Skeletal muscle tissue (tissue), 4 donors: ENCODE measurements around the gene AGXT2. TPM values are rescaled to one million over a fixed set of nuclear protein-coding genes. Genes with fewer than 3 reads are reported as not detected.
"Not testable (repeated sequence)": the region's sequence is repeated elsewhere in the genome, so short reads cannot be mapped to it uniquely, and the experiment has no call there.

Experiments
- H3K27ac ChIP-seq: one replicate; pipeline ENCODE4 v1.7.0; 2013; ENCODE audit warnings: mild to moderate bottlenecking, low read depth, low read length, inconsistent platforms
- H3K27me3 ChIP-seq, 3 donors: one replicate each; pipeline ENCODE4 v1.7.0; 2013; ENCODE audit warnings: low read length in 3 of 3; ENCODE audit not compliant: control insufficient read depth in 3 of 3, insufficient read depth in 3 of 3
- H3K36me3 ChIP-seq, 3 donors: one replicate each; pipeline ENCODE4 v1.7.0; 2013; ENCODE audit warnings: low read length in 3 of 3; ENCODE audit not compliant: control insufficient read depth in 3 of 3, insufficient read depth in 3 of 3
- H3K4me1 ChIP-seq, 3 donors: one replicate each; pipeline ENCODE4 v1.7.0; 2013; ENCODE audit warnings: low read length in 3 of 3, mild to moderate bottlenecking in 3 of 3; ENCODE audit not compliant: control insufficient read depth in 3 of 3, insufficient read depth in 3 of 3
- H3K4me3 ChIP-seq, 3 donors: one replicate each; pipeline ENCODE4 v1.7.0; 2013; ENCODE audit warnings: low read length in 3 of 3
- H3K9ac ChIP-seq, 3 donors: one replicate each; pipeline ENCODE4 v1.7.0; 2013; ENCODE audit warnings: low read length in 3 of 3, mild to moderate bottlenecking in 3 of 3, moderate library complexity in 2 of 3, low read depth in 1 of 3
- H3K9me3 ChIP-seq, 3 donors: one replicate each; pipeline ENCODE4 v1.7.0; 2013; ENCODE audit warnings: low read length in 3 of 3; ENCODE audit not compliant: control insufficient read depth in 3 of 3
- total RNA-seq: library from RNA; depleted of rRNA; stranded (reverse); fragments of >200 nt; gene quantifications from one replicate; pipeline ENCODE4 v1.2.3, GENCODE V29; 2014
- donor health status: Osteomylitis.

AGXT2 gene
- total RNA-seq, 1 donor from 2014 or later: not detected

DNA sequence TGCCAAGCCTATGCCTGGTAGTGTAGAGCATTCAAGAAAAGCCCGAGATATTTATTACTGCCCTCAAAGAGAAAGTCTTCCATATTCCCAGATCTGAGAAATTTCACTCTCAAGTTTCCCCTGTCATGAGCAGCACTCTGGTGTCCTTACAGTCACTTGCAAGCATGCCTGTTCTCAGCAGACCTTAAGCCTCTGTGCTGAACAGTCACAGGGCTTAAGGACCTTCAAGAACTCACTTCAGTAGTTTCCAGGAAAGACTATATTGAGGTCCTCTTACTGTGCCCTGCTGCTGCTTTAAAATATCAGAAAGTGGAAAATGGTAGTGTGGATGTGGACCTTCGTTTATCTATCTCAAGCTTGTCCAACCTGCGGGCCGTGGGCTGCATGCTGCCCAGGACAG, 64.9 kb downstream of the AGXT2 start:
- Histone ChIP-seq H3K27me3 (no peaks in the 10 kb centered on the region), H3K36me3 (no peaks in the 10 kb centered on the region), H3K27ac (no peak overlapping the region), H3K9me3 (peaks cover 0 to 8% (median 6%) of the 10 kb centered on the region in 3 donors), H3K4me3 (no peak overlapping the region), H3K9ac (no peak overlapping the region), H3K4me1 (no peaks in the 10 kb centered on the region)

DNA sequence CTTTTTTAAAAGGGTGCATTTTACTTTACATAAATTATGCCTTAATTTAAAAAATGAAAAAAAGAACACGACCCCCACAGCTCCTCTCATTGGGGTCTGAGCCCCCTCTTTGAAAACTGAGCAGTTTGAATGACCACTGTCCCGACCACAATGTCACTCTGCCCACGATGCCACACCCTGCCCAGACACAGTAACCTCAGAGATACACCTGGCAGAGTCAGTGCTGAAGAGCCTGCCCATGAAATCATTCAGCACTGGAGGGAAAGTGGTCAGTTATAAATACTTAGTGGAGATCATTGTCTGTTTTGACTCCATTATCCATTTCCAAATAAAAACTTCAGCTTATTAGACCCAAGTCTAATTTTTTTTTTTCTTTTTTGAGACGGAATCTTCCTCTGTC, 69.1 kb downstream of the AGXT2 start:
- Histone ChIP-seq H3K4me1 (no peaks in the 10 kb centered on the region), H3K27me3 (no peaks in the 10 kb centered on the region), H3K9me3 (no peaks in the 10 kb centered on the region), H3K27ac (no peak overlapping the region), H3K36me3 (no peaks in the 10 kb centered on the region), H3K4me3 (no peak overlapping the region), H3K9ac (no peak overlapping the region)

DNA sequence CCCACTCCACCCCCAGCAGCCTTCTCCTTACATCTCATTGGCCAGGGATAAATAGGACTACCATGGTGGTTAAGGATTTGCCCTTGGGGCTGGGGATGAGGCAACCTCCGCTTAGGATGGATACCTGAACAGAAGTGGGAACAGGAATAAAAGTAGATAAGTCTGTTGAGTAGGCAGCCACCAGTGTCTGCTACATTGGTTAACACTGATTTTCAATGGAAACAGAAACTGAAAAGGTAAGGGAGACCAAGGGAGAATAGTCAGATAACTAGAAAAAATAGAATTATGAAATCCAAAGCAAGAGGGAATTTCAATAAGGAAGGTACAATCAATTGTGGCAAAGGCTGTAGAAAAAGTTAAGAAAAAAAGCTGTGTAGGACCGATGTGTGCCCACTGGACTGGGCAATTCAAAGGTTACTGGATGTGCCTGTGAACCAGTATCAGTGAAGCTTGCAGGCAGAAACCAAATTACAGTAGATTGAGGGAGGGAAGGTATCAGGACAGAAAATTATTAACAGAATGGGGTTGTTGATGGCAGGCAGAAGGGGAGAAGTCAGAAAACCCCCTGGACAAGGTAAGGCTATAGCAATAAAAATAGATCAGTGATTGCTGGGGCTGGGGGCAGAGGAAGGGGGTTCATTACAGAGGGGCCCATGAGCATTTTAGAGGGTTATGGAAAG, 69.7 kb downstream of the AGXT2 start:
- Histone ChIP-seq H3K36me3 (no peaks in the 10 kb centered on the region), H3K27ac (no peak overlapping the region), H3K9me3 (no peaks in the 10 kb centered on the region), H3K27me3 (no peaks in the 10 kb centered on the region), H3K9ac (no peak overlapping the region), H3K4me1 (no peaks in the 10 kb centered on the region), H3K4me3 (no peak overlapping the region)

- no peaks in the 10 kb centered on the region for H3K36me3 ChIP-seq
- no peak overlapping the region for H3K9ac ChIP-seq
- H3K9me3 ChIP-seq: no peaks in the 10 kb centered on the region
- no peaks in the 10 kb centered on the region for H3K4me1 ChIP-seq
- H3K27me3 ChIP-seq: no peaks in the 10 kb centered on the region
- H3K4me3 ChIP-seq: no peak overlapping the region
- H3K27ac ChIP-seq: no peak overlapping the region
Observed at GRCh38 chr5:34976347-34976746, 71.4 kb downstream of the AGXT2 start.

DNA sequence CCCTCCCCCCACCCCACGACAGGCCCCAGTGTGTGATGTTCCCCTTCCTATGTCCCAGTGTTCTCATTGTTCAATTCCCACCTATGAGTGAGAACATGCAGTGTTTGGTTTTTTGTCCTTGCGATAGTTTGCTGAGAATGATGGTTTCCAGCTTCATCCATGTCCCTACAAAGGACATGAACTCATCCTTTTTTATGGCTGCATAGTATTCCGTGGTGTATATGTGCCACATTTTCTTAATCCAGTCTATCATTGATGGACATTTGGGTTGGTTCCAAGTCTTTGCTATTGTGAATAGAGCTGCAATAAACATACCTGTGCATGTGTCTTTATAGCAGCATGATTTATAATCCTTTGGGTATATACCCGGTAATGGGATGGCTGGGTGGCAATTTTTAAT, 76.1 kb downstream of the AGXT2 start:
- not testable (repeated sequence) for H3K9ac ChIP-seq, H3K9me3 ChIP-seq, H3K27me3 ChIP-seq, H3K36me3 ChIP-seq, H3K4me3 ChIP-seq, H3K4me1 ChIP-seq, H3K27ac ChIP-seq

GRCh38 chr5:34970552-34970951, 77.2 kb downstream of the AGXT2 start:
- H3K27ac ChIP-seq: no peak overlapping the region
- H3K36me3 ChIP-seq: peaks cover 0 to 2% (median 0%) of the 10 kb centered on the region in 3 donors
- no peaks in the 10 kb centered on the region for H3K4me1 ChIP-seq
- H3K9ac ChIP-seq: no peak overlapping the region
- H3K4me3 ChIP-seq: no peak overlapping the region
- H3K27me3 ChIP-seq: no peaks in the 10 kb centered on the region
- H3K9me3 ChIP-seq: no peaks in the 10 kb centered on the region

DNA sequence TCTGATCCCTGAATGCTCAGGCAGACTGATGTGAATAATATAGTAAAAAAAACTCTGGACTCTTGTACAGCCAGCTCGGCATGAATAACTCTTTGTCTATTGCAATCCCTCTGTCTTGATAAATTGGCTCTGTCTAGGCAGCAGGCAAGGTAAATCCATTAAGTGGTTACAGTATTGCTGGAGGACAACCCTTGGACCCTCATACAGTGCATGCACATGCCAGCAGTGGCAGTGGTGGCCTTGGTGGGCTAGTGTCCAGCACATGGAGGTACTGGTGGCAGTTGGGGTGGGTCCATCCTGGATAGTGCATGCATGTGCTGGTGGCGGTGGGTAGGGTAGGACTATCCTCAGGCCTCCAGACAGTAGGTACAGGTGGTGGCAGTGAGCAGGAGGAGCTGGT, 79.5 kb downstream of the AGXT2 start:
- Histone ChIP-seq H3K4me1 (no peaks in the 10 kb centered on the region), H3K27me3 (no peaks in the 10 kb centered on the region), H3K27ac (no peak overlapping the region), H3K4me3 (no peak overlapping the region), H3K9me3 (no peaks in the 10 kb centered on the region), H3K9ac (no peak overlapping the region), H3K36me3 (peaks cover 0 to 2% (median 0%) of the 10 kb centered on the region in 3 donors)

- Histone ChIP-seq H3K4me3 (no peak overlapping the region), H3K4me1 (no peaks in the 10 kb centered on the region), H3K9me3 (no peaks in the 10 kb centered on the region), H3K27ac (no peak overlapping the region), H3K27me3 (no peaks in the 10 kb centered on the region), H3K36me3 (peaks cover 0 to 2% (median 0%) of the 10 kb centered on the region in 3 donors), H3K9ac (no peak overlapping the region)
Observed at GRCh38 chr5:34967540-34967939, 80.2 kb downstream of the AGXT2 start.

- no peak overlapping the region for H3K9ac ChIP-seq
- H3K27me3 ChIP-seq: no peaks in the 10 kb centered on the region
- peaks cover under 1 to 10% (median 8%) of the 10 kb centered on the region in 3 donors for H3K36me3 ChIP-seq
- H3K4me3 ChIP-seq: no peak overlapping the region
- H3K4me1 ChIP-seq: no peaks in the 10 kb centered on the region
- no peaks in the 10 kb centered on the region for H3K9me3 ChIP-seq
- H3K27ac ChIP-seq: no peak overlapping the region
Observed at GRCh38 chr5:34959323-34959722, 88.4 kb downstream of the AGXT2 start.

DNA sequence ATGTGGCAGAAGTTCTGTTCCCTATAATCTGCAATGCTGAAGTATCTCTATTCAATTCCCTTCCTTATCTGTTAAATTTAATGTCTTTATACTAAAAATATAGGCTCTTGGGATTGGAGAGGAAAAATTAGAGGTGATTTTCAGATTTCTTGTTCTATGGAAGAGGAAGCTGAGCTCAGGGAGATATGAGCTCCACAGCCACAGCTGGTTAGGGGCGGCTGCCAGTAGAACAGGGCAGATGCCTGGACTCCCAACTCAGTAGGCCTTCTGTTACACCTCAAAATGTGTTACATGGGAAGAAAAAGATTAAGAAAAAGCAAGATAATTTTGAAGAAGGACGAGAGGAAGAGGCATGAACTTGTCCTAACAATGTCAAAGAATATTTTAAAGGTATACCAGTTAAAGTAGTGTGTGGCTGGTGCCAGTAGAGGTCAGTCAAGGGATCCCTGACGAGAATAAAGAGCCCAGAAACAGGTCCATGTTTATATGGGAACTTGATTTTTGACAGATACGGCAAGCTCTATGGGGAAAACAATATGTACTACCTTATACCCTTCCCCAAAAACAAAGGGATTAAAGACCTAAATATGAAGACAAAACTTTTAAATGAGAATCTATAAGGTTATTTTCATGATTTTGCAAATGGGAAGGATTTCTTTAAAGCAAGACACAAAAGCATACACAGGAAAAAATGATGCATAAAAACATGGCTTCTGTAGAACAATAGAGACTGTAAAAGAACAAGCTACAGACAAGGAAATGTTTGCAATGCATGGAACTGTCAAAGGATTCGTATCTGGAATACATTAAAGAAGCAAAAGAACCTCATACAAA, 89.7 kb downstream of the AGXT2 start:
- no peak overlapping the region for H3K27ac ChIP-seq
- H3K9ac ChIP-seq: no peak overlapping the region
- peaks cover 3 to 17% (median 17%) of the 10 kb centered on the region in 3 donors for H3K36me3 ChIP-seq
- H3K4me3 ChIP-seq: no peak overlapping the region
- no peaks in the 10 kb centered on the region for H3K9me3 ChIP-seq
- no peaks in the 10 kb centered on the region for H3K27me3 ChIP-seq
- H3K4me1 ChIP-seq: no peaks in the 10 kb centered on the region
